B cell (primary cell): ENCODE results near the gene NAV2. TPM values are rescaled to one million over a fixed set of nuclear protein-coding genes. Genes with fewer than 3 reads are reported as not detected.

ENCODE experiments used
- ATAC-seq: fragments of 200-7000 bp; cut with Tn5 transposase; one replicate; pipeline ENCODE4 v1.10.0; 2021; ENCODE audit warnings: low read depth, mild to moderate bottlenecking, moderate number of reproducible peaks, moderate library complexity
- CTCF ChIA-PET: fragments of 350-600 bp; sonication (Branson Sonifier 250); formaldehyde crosslinking; loops from one replicate; lab custom pipeline; 2021; ENCODE audit warnings: antibody characterized with exemption, inconsistent platforms; lab: Charles Lee
- POLR2A ChIA-PET: fragments of 350-600 bp; sonication (Branson Sonifier 250); formaldehyde crosslinking; loops from one replicate; lab custom pipeline; 2021; ENCODE audit warnings: antibody characterized with exemption; lab: Charles Lee
- DNase-seq: peaks from one replicate; pipeline ENCODE4 v3.0.0; 2013
- H2AFZ ChIP-seq: 2 replicates; pipeline ENCODE4 v1.6.1; 2012; ENCODE audit warnings: mild to moderate bottlenecking, low read depth, low read length; ENCODE audit not compliant: insufficient read depth, poor library complexity, severe bottlenecking
- H3K27ac ChIP-seq, 2 donors: 1 replicate in 1 of 2; 2 replicates in 1 of 2; pipeline ENCODE4 v1.5.1; 2012 to 2013; ENCODE audit warnings: low read length in 2 of 2, mild to moderate bottlenecking in 2 of 2, moderate library complexity in 1 of 2
- H3K27me3 ChIP-seq, 4 experiments: fragments of 200-600 bp in 1 of 4; sonication (generic) in 1 of 4; replicated peaks in 1 of 4; 1 replicate in 2 of 4; 2 replicates in 2 of 4; pipeline versions ENCODE4 v1.6.1 to v1.7.0; 2013 to 2016; ENCODE audit warnings: low read length in 3 of 4, mild to moderate bottlenecking in 2 of 4, mixed read lengths in 1 of 4, moderate library complexity in 1 of 4; ENCODE audit not compliant: insufficient read depth in 4 of 4, control insufficient read depth in 3 of 4; ENCODE audit errors: control extremely low read depth in 1 of 4
- H3K36me3 ChIP-seq, 2 experiments: replicated peaks in 1 of 2; 1 replicate in 1 of 2; 2 replicates in 1 of 2; pipeline versions ENCODE4 v1.6.1 to v1.7.1; 2013; ENCODE audit warnings: low read length in 1 of 2; ENCODE audit not compliant: insufficient read depth in 2 of 2, control insufficient read depth in 1 of 2; ENCODE audit errors: control extremely low read depth in 1 of 2, extremely low read depth in 1 of 2
- H3K4me1 ChIP-seq, 2 donors: fragments of 200-600 bp in 1 of 2; sonication (generic) in 1 of 2; 1 replicate in 1 of 2; 2 replicates in 1 of 2; pipeline versions ENCODE4 v1.5.1 to v1.6.1; 2013 to 2017; ENCODE audit warnings: low read length in 2 of 2; ENCODE audit not compliant: control insufficient read depth in 2 of 2, insufficient read depth in 2 of 2
- H3K4me2 ChIP-seq: replicated peaks from 2 replicates; pipeline ENCODE3; 2012; ENCODE audit warnings: mild to moderate bottlenecking, low read depth, low read length; ENCODE audit not compliant: poor library complexity, severe bottlenecking
- H3K4me3 ChIP-seq, 5 experiments: fragments of 200-600 bp in 1 of 5; sonication (generic) in 1 of 5; 1 replicate in 3 of 5; 2 replicates in 2 of 5; pipeline versions ENCODE4 v1.5.1 to v1.7.0; 2011 to 2016; ENCODE audit warnings: low read length in 4 of 5, mild to moderate bottlenecking in 4 of 5, low read depth in 2 of 5, control low read depth in 1 of 5, moderate library complexity in 1 of 5; ENCODE audit not compliant: insufficient read depth in 1 of 5; ENCODE audit errors: control extremely low read depth in 1 of 5, extremely low read depth in 1 of 5
- H3K79me2 ChIP-seq: fragments of 200-600 bp; sonication (generic); one replicate; pipeline ENCODE4 v1.6.0; 2016; ENCODE audit warnings: low read length; ENCODE audit not compliant: control insufficient read depth, insufficient read depth
- H3K9ac ChIP-seq: fragments of 200-600 bp; sonication (generic); 2 replicates; pipeline ENCODE4 v1.6.1; 2017; ENCODE audit warnings: mild to moderate bottlenecking, low read length, moderate library complexity
- H3K9me3 ChIP-seq, 3 donors: one replicate each; pipeline versions ENCODE4 v1.6.1 to v1.7.1; 2013; ENCODE audit warnings: low read length in 2 of 3; ENCODE audit not compliant: control insufficient read depth in 2 of 3, insufficient read depth in 1 of 3; ENCODE audit errors: control extremely low read depth in 1 of 3
- H4K20me1 ChIP-seq: 2 replicates; pipeline ENCODE4 v1.6.0; 2012; ENCODE audit warnings: mild to moderate bottlenecking, low read length; ENCODE audit not compliant: insufficient read depth, control insufficient read depth, poor library complexity, severe bottlenecking
- H3K27ac Mint-ChIP-seq: one replicate; pipeline ENCODE4 v1.8.0; 2021; ENCODE audit warnings: mixed read lengths
- H3K27me3 Mint-ChIP-seq: one replicate; pipeline ENCODE4 v1.8.0; 2021; ENCODE audit warnings: mixed read lengths
- H3K4me1 Mint-ChIP-seq: one replicate; pipeline ENCODE4 v1.8.0; 2021; ENCODE audit warnings: mixed read lengths
- H3K4me3 Mint-ChIP-seq: one replicate; pipeline ENCODE4 v1.8.0; 2021; ENCODE audit warnings: mixed read lengths
- H3K9me3 Mint-ChIP-seq: one replicate; pipeline ENCODE4 v1.8.0; 2022; ENCODE audit warnings: mixed read lengths; ENCODE audit not compliant: insufficient read depth
- EZH2 ChIP-seq: IDR thresholded peaks from 2 replicates; pipeline ENCODE4 v1.6.1; 2012; ENCODE audit warnings: borderline replicate concordance, low read depth, mild to moderate bottlenecking, moderate library complexity, low read length; ENCODE audit not compliant: insufficient read depth, poor library complexity, severe bottlenecking
- WGBS: methylation state at CpG from one replicate; pipeline ENCODE4 v1.1.5; 2013; ENCODE audit warnings: missing lambda C conversion rate; ENCODE audit not compliant: insufficient coverage; 5-methylcytosine and 5-hydroxymethylcytosine counted together
- intact Hi-C: fragments of 100-400 bp; cut with micrococcal nuclease; formaldehyde crosslinking; loops from one replicate; pipeline ENCODE4 v1.10.0; 2022
- polyA plus RNA-seq: library from polyadenylated mRNA; depleted of rRNA; stranded (reverse); fragments of >200 nt; gene quantifications from 2 replicates; pipeline ENCODE4 v1.2.3, GENCODE V29; 2012
- total RNA-seq, 2 donors: library from RNA; stranded (reverse); fragments of 120-200 nt in 1 of 2; gene quantifications; 1 replicate in 1 of 2; 2 replicates in 1 of 2; pipeline versions ENCODE4 v1.2.3 to v1.2.4, GENCODE V29; 2013 to 2022
- TF ChIP-seq, protein P1 (sequence below): fragments of 200-600 bp; IDR thresholded peaks from one replicate; pipeline ENCODE4 v1.8.0; 2022; ENCODE audit warnings: antibody characterized with exemption, mild to moderate bottlenecking

Gene NAV2
- total and polyA plus RNA-seq, 2 donors (not counting 1 experiment from before 2014, with no cell fraction given) = 0.82 to 22.2 TPM

DNA sequence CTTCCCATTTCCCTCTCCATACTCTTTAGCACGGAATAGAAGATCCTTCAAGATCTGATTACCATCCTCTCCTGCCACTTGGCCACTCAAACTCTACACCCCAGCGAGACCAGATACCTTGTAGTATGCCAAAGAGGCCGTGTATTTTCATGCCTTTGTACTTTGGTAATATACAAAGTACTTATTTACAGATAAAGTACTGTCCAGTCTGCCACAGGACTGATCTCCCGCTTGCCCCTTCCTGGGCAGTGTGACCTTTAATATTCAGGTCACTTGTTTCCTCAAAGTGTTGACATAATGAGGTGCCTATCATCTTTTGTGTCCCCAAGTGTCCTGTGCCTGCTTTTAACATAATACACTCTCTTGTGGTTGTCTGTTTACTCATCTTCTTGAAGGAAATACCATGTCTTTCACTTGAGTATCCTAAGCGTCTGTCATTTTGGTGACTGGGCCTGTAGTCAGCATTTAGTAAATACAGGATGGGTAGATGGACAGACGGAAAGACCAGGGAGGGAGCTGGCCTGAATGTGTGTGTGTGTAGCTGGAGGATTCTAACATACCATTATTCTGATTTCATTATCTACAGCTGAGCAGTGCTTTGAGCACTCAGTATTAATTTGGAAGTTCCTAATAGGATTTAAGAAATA is 137.4 kb downstream of the NAV2 start:
- Histone ChIP-seq H3K4me3 (no peak overlapping the region), H3K79me2 (no peaks in the 10 kb centered on the region), H3K27ac (no peak overlapping the region), H3K4me2 (no peak overlapping the region), H2AFZ (no peak overlapping the region), H3K9me3 (no peaks in the 10 kb centered on the region), H3K9ac (no peak overlapping the region), H4K20me1 (no peaks in the 10 kb centered on the region), H3K4me1 (no peaks in the 10 kb centered on the region), H3K27me3 (peaks cover 0 to 4% (median 0%) of the 10 kb centered on the region in 4 experiments), H3K36me3 (no peaks in the 10 kb centered on the region)
- ATAC-seq (no peak), DNase-seq (no peak)
- Mint-ChIP-seq H3K9me3 (peaks cover 4% of the 10 kb centered on the region), H3K27me3 (peaks cover 6% of the 10 kb centered on the region), H3K4me3 (no peak overlapping the region), H3K27ac (no peak overlapping the region), H3K4me1 (no peaks in the 10 kb centered on the region)
- intact Hi-C loops = no loop called here
- CTCF ChIA-PET = no interaction called here
- POLR2A ChIA-PET = no interaction called here
- WGBS = 100% methylated on average over 2 of the region's 6 CpGs
- TF ChIP-seq, protein P1, sequence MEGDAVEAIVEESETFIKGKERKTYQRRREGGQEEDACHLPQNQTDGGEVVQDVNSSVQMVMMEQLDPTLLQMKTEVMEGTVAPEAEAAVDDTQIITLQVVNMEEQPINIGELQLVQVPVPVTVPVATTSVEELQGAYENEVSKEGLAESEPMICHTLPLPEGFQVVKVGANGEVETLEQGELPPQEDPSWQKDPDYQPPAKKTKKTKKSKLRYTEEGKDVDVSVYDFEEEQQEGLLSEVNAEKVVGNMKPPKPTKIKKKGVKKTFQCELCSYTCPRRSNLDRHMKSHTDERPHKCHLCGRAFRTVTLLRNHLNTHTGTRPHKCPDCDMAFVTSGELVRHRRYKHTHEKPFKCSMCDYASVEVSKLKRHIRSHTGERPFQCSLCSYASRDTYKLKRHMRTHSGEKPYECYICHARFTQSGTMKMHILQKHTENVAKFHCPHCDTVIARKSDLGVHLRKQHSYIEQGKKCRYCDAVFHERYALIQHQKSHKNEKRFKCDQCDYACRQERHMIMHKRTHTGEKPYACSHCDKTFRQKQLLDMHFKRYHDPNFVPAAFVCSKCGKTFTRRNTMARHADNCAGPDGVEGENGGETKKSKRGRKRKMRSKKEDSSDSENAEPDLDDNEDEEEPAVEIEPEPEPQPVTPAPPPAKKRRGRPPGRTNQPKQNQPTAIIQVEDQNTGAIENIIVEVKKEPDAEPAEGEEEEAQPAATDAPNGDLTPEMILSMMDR = no peak
- TF ChIP-seq EZH2 = no peak

DNA sequence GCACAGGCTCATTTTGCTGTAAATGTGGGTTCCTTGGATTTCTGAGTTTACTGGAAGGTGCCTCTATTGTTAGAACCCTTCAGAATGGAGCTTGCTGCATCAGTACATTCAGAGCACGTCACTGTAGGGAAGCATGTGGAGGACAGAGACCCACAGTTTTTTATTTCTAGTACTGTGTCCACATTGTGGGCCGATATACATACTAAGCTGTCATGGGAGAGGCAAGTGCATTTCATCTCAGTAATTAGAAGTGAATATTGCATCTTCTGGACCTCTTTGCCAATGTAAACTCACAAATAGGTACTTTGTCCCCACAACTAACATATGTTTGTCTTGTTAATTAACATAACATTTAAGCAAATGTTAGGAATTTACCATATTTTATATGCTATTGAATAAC is 139.7 kb downstream of the NAV2 start:
- no peak overlapping the region for H3K27ac ChIP-seq
- Mint-ChIP-seq H3K27me3 (no peaks in the 10 kb centered on the region), H3K27ac (no peak overlapping the region), H3K4me1 (no peaks in the 10 kb centered on the region), H3K9me3 (peaks cover 4% of the 10 kb centered on the region), H3K4me3 (no peak overlapping the region)
- H3K27me3 ChIP-seq = peaks cover 0 to 4% (median 0%) of the 10 kb centered on the region in 4 experiments
- no peaks in the 10 kb centered on the region for H3K4me1 ChIP-seq
- intact Hi-C loops = no loop called here
- H2AFZ ChIP-seq = no peak overlapping the region
- H3K4me3 ChIP-seq = no peak overlapping the region
- no peak for DNase-seq
- H3K9me3 ChIP-seq = no peaks in the 10 kb centered on the region
- H3K36me3 ChIP-seq = no peaks in the 10 kb centered on the region
- H3K4me2 ChIP-seq = no peak overlapping the region
- ATAC-seq = no peak
- CTCF ChIA-PET = no interaction called here
- TF ChIP-seq EZH2 = no peak
- TF ChIP-seq, protein P1 = no peak
- H3K79me2 ChIP-seq = no peaks in the 10 kb centered on the region
- H4K20me1 ChIP-seq = no peaks in the 10 kb centered on the region
- no peak overlapping the region for H3K9ac ChIP-seq
- WGBS = no CpG with 5 or more reads among the region's 2 CpGs
- POLR2A ChIA-PET = no interaction called here
